HG03175 (cell line): ENCODE data around the gene KCTD5.

Source experiments
- ATAC-seq: cut with Tn5 transposase; IDR thresholded peaks from one replicate; pipeline ENCODE4 v1.9.1; 2021; ENCODE audit warnings: mild to moderate bottlenecking, moderate library complexity; ENCODE audit not compliant: unreplicated experiment

KCTD5 gene

DNA sequence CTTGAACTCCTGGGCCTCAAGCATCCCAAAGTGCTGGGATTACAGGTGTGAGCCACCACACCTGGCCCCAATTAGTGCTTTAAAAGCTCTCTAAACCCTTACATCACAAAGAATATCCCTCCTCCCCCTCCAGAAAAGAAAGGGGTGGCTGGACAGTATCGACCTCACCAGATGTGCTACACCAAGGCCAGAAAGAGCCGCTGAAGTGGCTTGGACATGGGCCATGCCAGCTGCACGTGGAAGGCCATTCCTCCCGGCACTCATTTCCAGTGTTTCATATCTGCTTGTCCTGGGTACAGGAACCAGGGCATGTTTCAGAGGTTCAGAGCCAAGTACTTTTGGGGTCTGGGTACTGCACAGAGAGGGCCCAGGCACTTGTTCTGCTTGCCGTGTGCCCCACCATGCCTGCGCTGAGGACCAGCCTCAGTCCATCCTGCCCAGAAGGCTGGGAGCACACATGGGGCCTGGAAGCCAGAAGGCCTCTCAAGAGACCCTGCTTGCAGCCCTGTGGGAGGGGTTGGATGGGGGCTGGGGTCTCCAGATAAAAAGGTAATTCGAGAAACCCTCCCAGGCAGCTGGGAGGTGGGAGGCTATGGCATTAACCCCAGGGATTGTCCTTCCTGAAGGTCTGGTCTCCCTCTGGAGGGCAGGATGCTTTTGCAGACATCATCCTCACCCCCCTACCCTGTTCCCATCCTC, 66.6 kb downstream of the KCTD5 start:
- no peak for ATAC-seq

GRCh38 chr16:2749476-2749875, 67.2 kb downstream of the KCTD5 start:
- no peak for ATAC-seq

- ATAC-seq: no peak
Measured at GRCh38 chr16:2749936-2750335, 67.6 kb downstream of the KCTD5 start.

DNA sequence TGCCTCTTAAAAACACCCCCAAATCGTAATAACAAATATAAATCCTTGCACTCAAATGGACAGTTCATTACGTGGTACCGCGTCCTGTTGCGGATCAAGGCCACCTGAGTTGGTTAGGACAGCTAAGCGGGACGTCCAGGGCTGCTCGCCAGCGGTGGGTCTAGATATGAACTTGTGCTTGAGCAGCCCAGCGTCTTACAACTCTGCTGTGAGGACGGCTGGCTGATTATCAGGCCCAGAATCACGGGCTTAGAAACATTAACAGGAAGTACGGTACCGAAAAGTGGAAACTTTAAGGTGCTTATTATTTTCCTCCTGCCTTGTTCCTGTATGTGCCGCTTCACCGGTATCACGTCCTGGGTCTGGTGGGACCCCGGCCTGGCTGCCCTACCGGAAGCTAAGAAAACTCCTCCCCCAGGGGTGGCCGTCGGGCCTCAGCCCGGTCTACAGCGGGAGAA, 69.3 kb downstream of the KCTD5 start:
- no peak for ATAC-seq

DNA sequence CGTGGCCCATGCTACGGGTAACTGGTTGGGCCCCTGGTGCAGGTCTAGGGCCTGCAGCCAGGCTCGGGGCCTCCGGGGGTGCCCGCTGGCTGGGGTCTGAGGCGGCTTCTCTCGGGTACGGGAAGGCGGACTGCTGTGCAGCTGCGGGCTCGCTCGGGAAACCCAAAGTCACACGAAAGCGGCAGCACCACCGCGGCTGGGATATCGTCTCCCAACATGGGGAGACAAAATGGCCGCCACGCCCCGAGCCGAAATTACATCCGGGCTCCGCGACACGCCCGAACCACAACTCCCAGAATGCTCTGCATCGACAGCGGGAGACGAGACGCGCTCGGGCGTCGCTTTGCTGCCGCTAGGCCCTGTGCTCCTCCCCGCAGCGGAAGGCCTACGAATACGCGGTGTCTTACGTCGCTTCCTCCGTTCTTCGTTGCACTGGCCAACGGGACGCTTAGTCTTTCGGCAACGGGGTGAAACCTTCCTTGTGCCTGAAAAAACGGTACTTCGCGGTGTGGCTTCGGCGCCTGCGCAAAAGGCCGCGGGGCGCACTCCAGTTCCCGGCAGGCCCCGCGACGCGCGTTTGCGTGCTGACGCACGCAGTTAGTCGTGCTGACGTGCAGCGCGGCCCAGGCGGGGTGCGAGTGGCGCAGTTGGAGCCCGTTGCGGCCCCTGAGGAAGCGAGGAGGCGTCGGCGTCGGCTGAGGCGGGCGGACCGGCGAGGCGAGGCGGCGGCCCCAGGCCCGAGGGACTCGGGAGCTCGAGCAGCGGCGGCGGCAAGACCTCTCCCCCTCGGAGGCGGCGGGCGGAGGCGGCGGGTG, 69.9 kb downstream of the KCTD5 start, which contains the start of gene SRRM2:
Gene SRRM2, plus strand, starts transcription at position 604 of the 815 bp plus-strand sequence. CDS start 3,727 bp downstream, outside the sequence.
- peak; percentile 82 for ATAC-seq

DNA sequence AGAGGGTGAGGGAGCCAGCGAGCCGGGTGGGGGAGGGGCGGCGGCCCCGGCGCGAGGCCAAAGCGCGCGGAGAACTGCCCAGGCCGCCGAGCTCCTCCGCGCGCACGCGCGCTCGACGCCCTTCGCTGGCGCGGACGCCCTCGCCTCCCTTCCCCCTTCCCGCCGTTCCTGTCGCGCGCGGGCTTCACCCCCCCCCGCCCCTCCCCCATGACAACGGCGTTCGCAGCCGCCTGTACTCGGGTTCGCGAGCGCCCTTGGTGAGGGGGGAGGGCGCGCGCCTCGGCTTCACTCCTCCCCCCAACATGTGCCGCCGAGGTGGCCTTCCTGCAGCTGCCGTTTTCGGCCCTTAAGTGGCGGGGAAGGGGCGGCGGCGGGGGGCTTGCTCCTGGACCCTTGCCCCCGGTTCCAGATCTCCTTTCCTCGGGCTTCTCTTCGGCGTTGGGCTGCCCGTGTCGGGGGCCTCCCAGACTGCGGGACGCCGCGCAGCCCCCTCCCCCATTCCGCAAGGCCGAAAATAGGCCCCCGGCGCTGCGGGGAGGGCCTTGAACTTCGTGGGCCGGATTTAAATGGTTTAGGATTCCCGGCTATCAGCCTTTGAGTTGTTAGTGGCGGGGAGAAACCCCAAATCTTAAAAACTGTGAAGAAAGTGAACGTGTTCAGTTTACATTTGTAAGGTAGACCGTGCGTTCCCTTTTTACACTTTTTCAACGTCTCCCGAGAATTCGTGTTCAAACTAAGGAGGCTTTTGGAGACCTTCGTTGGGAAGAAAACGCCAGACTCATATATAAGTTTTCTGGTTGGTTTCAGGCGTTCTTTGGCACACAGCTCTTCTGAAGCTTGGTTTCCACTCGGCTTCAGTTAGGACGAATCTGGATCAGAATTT, 70.8 kb downstream of the KCTD5 start:
- peak; percentile 42 for ATAC-seq

DNA sequence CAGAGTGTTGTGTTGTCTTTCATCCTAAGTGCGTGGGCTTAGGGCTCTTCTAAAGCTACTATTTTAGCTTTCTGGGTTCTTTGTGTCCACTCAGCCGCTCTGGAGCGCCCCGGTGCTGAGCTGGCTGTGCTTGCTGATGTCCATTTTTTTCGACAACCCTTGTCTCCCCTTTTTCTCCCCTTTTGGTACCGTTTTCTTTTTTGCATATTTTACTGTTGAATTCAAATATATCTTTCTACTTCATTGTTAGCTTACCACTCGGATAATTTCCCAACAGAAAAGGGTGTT, 71.4 kb downstream of the KCTD5 start:
- no peak for ATAC-seq

- ATAC-seq: no peak
Measured at GRCh38 chr16:2755158-2755557, 72.8 kb downstream of the KCTD5 start.

DNA sequence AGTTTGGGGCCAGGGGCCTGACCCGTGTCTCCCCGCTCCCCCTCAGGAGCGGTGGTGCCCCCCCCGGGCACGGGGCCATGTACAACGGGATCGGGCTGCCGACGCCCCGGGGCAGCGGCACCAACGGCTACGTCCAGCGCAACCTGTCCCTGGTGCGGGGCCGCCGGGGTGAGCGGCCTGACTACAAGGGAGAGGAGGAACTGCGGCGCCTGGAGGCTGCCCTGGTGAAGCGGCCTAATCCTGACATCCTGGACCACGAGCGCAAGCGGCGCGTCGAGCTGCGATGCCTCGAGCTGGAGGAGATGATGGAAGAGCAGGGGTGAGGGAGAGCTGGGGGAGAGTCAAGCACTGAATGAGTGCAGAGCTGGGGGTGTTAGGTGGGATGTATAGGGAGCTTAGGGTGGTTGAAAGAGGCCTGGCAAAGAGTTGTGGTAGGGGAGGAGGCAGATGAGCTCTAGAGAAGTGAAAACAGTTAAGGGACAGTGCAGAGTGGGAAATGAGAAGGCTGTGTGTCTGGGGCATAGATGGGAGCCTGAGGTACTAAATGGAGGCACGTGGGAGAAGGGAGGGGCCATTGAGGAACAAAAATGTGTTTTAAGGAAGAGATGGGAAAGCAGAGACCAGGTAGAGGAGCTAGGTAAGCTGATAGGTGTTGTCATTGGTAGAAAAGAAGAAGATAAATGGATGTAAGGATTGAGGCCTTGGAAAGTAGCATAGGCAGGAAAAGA, 74.1 kb downstream of the KCTD5 start:
- no peak for ATAC-seq

- ATAC-seq: no peak
Measured at GRCh38 chr16:2757344-2757743, 75.0 kb downstream of the KCTD5 start.
